GM19023 (cell line): ENCODE measurements around the gene FAT4.

Source experiments
- ATAC-seq: cut with Tn5 transposase; IDR thresholded peaks from one replicate; pipeline ENCODE4 v1.9.1; 2021; ENCODE audit warnings: mild to moderate bottlenecking, moderate library complexity; ENCODE audit not compliant: unreplicated experiment

The FAT4 gene, protein sequence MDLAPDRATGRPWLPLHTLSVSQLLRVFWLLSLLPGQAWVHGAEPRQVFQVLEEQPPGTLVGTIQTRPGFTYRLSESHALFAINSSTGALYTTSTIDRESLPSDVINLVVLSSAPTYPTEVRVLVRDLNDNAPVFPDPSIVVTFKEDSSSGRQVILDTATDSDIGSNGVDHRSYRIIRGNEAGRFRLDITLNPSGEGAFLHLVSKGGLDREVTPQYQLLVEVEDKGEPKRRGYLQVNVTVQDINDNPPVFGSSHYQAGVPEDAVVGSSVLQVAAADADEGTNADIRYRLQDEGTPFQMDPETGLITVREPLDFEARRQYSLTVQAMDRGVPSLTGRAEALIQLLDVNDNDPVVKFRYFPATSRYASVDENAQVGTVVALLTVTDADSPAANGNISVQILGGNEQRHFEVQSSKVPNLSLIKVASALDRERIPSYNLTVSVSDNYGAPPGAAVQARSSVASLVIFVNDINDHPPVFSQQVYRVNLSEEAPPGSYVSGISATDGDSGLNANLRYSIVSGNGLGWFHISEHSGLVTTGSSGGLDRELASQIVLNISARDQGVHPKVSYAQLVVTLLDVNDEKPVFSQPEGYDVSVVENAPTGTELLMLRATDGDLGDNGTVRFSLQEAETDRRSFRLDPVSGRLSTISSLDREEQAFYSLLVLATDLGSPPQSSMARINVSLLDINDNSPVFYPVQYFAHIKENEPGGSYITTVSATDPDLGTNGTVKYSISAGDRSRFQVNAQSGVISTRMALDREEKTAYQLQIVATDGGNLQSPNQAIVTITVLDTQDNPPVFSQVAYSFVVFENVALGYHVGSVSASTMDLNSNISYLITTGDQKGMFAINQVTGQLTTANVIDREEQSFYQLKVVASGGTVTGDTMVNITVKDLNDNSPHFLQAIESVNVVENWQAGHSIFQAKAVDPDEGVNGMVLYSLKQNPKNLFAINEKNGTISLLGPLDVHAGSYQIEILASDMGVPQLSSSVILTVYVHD (N-terminal part only)

GRCh38 chr4:125314676-125315575, at the start of gene FAT4:
Gene FAT4 (plus strand): TSS chr4:125314955. CDS start chr4:125316412, 1,457 bp downstream.
- ATAC-seq, result peak; percentile 68

DNA sequence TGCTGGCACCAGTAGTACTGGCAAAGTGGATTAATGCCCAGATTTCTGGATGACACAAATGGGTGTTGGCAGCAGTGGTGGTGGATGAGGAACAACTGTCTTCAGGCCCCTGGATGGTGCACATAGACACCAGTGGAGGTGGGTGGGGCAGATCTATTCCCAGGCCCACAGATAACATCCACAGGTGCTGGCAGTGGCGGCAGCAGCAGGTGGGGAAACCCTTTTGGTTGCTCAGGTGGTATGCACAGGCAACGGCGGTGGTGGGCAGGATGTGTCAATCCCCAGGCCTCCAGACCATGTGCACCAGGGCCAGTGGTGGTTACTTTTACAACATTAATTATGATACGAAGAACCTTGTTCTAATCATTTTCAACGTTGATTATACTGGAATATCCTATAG, 48.9 kb upstream of the FAT4 start:
- no peak for ATAC-seq

GRCh38 chr4:125266901-125267604, 47.7 kb upstream of the FAT4 start:
- no peak for ATAC-seq

- no peak for ATAC-seq
These were observed 47.1 kb upstream of the FAT4 start for GRCh38 chr4:125267630-125268029.

- no peak for ATAC-seq
These were observed 46.5 kb upstream of the FAT4 start for GRCh38 chr4:125268068-125268755.

DNA sequence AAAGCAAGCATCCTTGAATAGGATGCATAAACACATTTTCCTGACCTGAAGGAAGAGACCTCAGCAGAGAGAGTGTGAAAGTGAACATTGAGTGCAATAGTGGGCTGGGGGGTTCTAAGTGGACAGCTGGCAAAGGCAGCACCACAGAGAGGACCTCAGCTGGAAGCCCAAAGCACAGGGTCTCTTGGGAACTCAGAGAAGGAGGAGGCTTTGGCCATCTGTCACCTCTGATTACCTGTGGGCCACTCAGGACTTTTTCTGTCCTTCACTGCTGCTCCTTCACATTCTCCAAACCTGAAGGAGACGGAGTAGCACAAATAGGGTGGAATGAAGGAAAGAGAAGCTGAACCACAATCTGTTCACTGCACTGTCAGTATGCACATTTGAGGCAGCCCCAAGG, 37.9 kb upstream of the FAT4 start:
- no peak for ATAC-seq

DNA sequence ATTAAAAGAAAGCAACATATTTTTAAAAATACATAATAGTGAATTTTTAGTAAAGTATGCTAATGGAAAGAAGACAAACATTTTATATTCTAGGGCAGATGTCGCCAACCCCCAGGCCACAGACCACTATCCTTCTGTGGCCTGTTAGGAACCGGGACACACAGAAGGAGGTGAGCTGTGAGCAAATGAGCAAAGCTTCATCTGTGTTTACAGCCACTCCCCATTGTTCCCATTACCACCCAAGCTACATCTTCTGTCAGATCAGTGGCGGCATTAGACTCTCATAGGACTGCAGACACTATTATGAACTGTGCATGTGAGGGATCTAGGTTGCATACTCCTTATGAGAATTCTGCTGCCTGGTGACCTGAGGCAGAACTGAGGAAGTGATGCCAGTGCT, 37.0 kb upstream of the FAT4 start:
- ATAC-seq, result no peak

- ATAC-seq, result no peak
These were observed 33.8 kb upstream of the FAT4 start for GRCh38 chr4:125280892-125281403.

- ATAC-seq, result no peak
These were observed 31.0 kb upstream of the FAT4 start for GRCh38 chr4:125283707-125284279.

- no peak for ATAC-seq
These were observed 17.6 kb upstream of the FAT4 start for GRCh38 chr4:125297116-125297515.

- no peak for ATAC-seq
These were observed 11.7 kb upstream of the FAT4 start for GRCh38 chr4:125303058-125303457.

DNA sequence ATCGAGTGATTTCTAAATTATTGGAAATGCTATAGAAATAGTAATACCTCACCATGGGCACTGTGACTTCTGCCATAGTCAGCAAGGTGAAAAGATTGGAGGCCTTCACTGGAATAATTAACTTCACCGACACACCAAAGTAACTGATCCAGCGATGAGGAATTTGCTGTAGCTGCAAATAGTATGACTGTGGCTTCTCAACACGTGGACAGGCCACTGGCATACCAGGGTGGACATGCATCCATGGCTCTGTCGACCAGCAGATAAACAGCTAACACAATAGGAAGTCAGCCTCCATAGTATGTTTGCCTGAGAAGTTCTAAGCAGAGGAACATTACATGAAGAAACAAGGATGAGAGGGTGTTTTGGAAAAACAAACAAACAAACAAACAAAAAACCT, 10.9 kb upstream of the FAT4 start:
- ATAC-seq, result no peak

GRCh38 chr4:125306112-125306511, 8.6 kb upstream of the FAT4 start:
- ATAC-seq, result no peak

DNA sequence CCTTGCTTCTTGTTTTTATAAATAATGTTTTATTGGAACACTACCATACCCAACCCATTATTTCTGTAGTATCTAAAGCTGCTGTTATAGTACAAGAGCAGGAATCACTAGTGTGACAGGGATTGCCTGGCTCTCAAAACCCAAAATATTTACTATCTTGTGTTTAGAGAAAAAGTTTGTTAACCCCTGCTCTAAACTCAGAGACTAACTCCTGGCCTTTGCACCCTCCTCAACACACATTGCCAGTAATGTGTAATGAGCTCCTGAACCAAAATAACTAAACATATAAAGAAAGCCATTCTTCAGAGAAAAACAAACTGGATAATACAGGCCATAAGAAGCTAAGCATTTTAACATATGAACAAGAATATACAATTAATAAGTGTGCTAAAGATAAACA, 8.2 kb upstream of the FAT4 start:
- ATAC-seq, result no peak

GRCh38 chr4:125311503-125311902, 3.3 kb upstream of the FAT4 start:
- ATAC-seq, result no peak

GRCh38 chr4:125313497-125313896, 1.3 kb upstream of the FAT4 start:
- peak; percentile 36 for ATAC-seq

DNA sequence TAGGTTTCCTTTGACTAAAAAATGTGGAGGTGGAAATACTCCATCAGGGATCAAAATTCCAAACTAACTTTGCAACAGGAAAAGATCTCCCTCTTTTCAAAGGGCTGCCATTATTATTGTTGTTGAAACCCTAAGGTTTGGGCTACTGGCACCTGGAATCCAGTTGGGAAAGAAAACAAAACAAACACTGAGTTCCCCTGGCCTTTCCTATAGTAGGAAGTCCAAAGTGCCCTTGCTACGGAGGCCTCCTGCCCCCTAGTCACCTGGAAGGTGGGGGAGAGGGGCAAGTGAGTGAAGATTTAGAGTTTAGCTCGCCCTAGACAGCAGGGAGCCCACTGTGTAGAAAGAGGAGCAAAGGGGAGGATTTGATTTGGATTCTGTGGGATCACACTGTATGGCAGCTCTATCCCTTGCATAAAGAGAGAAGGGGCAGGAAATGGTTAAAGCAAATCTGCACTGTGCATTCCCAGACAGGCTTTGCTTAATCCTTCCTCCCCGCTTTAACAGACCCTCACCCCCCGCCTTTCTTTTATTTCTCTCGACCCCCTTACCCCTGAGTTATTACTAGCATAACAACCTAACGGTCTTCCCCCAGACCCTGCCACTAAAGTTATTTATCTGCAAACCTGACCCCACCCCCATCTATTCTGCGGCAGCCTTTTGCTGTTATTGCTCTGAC, 627 bp upstream of the FAT4 start:
- no peak for ATAC-seq
